HepG2 (cell line): ENCODE data around the gene BRS3. TPM values are rescaled to one million over a fixed set of nuclear protein-coding genes. Genes with fewer than 3 reads are reported as not detected.

Source experiments
- ATAC-seq: fragments of 200-7000 bp; cut with Tn5 transposase; 3 replicates; pipeline ENCODE4 v1.9.1; 2020; ENCODE audit warnings: mild to moderate bottlenecking, moderate library complexity
- BruUV-seq: library from RNA; stranded (reverse); fragments of 400-500 nt; replicated peaks from 2 replicates; lab custom pipeline; 2021; lab: Mats Ljungman, UMichigan
- CTCF ChIA-PET: fragments of 300-600 bp; formaldehyde crosslinking; extraction: SDS; loops from one replicate; lab custom pipeline; 2021; ENCODE audit warnings: low total read pairs, inconsistent platforms, low intra/inter-chr PET ratio; lab: Yijun Ruan, JAX
- POLR2A ChIA-PET: fragments of 350-600 bp; sonication (Branson Sonifier 250); formaldehyde crosslinking; loops from one replicate; lab custom pipeline; 2020; ENCODE audit warnings: antibody characterized with exemption, inconsistent platforms; lab: Yijun Ruan, JAX
- DNase-seq: peaks from one replicate; pipeline ENCODE4 v3.0.0-alpha.2; 2015; ENCODE audit warnings: low spot score
- FAIRE-seq: peaks from 3 replicates; lab custom pipeline; 2011; peaks lifted over from hg19 to GRCh38; lab: Jason Lieb, UNC
- H2AFZ ChIP-seq: one replicate; pipeline ENCODE4 v1.6.1; 2011; ENCODE audit warnings: low read length, inconsistent platforms
- H3K27ac ChIP-seq: fragments of 300-600 bp; 3 replicates; pipeline ENCODE4 v1.8.0; 2011; ENCODE audit warnings: mixed run types, mild to moderate bottlenecking, mixed read lengths, low read length, inconsistent platforms; ENCODE audit not compliant: insufficient read depth; ENCODE audit errors: extremely low read length
- H3K27me3 ChIP-seq, 2 experiments: fragments of 200-600 bp in 1 of 2; 2 replicates in 1 of 2; 3 replicates in 1 of 2; pipeline versions ENCODE4 v1.6.0 to v1.8.0; 2011; ENCODE audit warnings: low read length in 2 of 2, mild to moderate bottlenecking in 2 of 2, moderate library complexity in 2 of 2, inconsistent platforms in 1 of 2; ENCODE audit not compliant: insufficient read depth in 2 of 2, control insufficient read depth in 1 of 2
- H3K36me3 ChIP-seq, 2 experiments: fragments of 200-600 bp in 1 of 2; replicated peaks in 1 of 2; 2 replicates in 1 of 2; 3 replicates in 1 of 2; pipeline versions ENCODE4 v1.5.1 to v1.8.0; 2011; ENCODE audit warnings: low read length in 2 of 2, inconsistent platforms in 1 of 2; ENCODE audit not compliant: insufficient read depth in 2 of 2, control insufficient read depth in 1 of 2
- H3K4me1 ChIP-seq: 2 replicates; pipeline ENCODE4 v1.5.1; 2012; ENCODE audit warnings: low read length, inconsistent platforms; ENCODE audit not compliant: insufficient read depth
- H3K4me2 ChIP-seq: 2 replicates; pipeline ENCODE4 v1.6.0; 2011; ENCODE audit warnings: low read depth, low read length, inconsistent platforms
- H3K4me3 ChIP-seq, 3 experiments: fragments of 200-600 bp in 1 of 3; sonication (generic), shearing (Covaris generic) in 1 of 3; replicated peaks in 1 of 3; 2 replicates each; pipeline ENCODE4 v1.5.1; 2011 to 2016; ENCODE audit warnings: low read length in 3 of 3, inconsistent platforms in 2 of 3, low read depth in 2 of 3, mild to moderate bottlenecking in 2 of 3, control low read depth in 1 of 3, mixed read lengths in 1 of 3; ENCODE audit not compliant: insufficient read depth in 1 of 3
- H3K79me2 ChIP-seq: one replicate; pipeline ENCODE4 v1.6.1; 2011; ENCODE audit warnings: low read length, inconsistent platforms; ENCODE audit not compliant: insufficient read depth
- H3K9ac ChIP-seq: 2 replicates; pipeline ENCODE4 v1.6.0; 2011; ENCODE audit warnings: mild to moderate bottlenecking, low read depth, low read length, inconsistent platforms; ENCODE audit not compliant: insufficient read depth
- H3K9me3 ChIP-seq: 2 replicates; pipeline ENCODE4 v1.5.1; 2012; ENCODE audit warnings: mild to moderate bottlenecking, low read length
- H4K20me1 ChIP-seq: 2 replicates; pipeline ENCODE4 v1.6.0; 2011; ENCODE audit warnings: inconsistent platforms, mild to moderate bottlenecking, low read length, moderate library complexity; ENCODE audit not compliant: insufficient read depth
- BHLHE40 ChIP-seq: IDR thresholded peaks from 2 replicates; pipeline ENCODE4 v1.6.1; 2011; ENCODE audit warnings: low read length, improper control_type of control experiment
- E2F1 ChIP-seq: sonication (generic); formaldehyde crosslinking; IDR thresholded peaks from 2 replicates; pipeline ENCODE4 v1.5.0; 2020; ENCODE audit warnings: missing genetic modification reagents
- HDAC1 ChIP-seq: sonication (generic); formaldehyde crosslinking; IDR thresholded peaks from 2 replicates; pipeline ENCODE4 v1.5.1; 2020; ENCODE audit warnings: mild to moderate bottlenecking, missing genetic modification reagents
- IRF2 ChIP-seq: IDR thresholded peaks from 2 replicates; pipeline ENCODE4 v1.6.1; 2018; ENCODE audit warnings: missing genetic modification reagents, missing compliant biosample characterization
- NFATC3 ChIP-seq: sonication (generic); formaldehyde crosslinking; IDR thresholded peaks from 2 replicates; pipeline ENCODE4 v1.5.1; 2020; ENCODE audit warnings: mild to moderate bottlenecking, missing genetic modification reagents
- RAD21 ChIP-seq: fragments of 450-650 bp; formaldehyde crosslinking; IDR thresholded peaks from 2 replicates; pipeline ENCODE4 v1.5.0; 2020; ENCODE audit warnings: mild to moderate bottlenecking
- RFX3 ChIP-seq: IDR thresholded peaks from 2 replicates; pipeline ENCODE4 v1.6.1; 2016; ENCODE audit warnings: missing biosample characterization, missing genetic modification reagents
- SCMH1 ChIP-seq: sonication (generic); formaldehyde crosslinking; IDR thresholded peaks from 2 replicates; pipeline ENCODE4 v1.9.0; 2021; ENCODE audit warnings: missing genetic modification reagents, mild to moderate bottlenecking, borderline replicate concordance
- TBX3 ChIP-seq: fragments of 450-650 bp; IDR thresholded peaks from 2 replicates; pipeline ENCODE4 v1.6.1; 2017; ENCODE audit warnings: antibody characterized with exemption, mild to moderate bottlenecking, inconsistent platforms, borderline replicate concordance
- ZNF430 ChIP-seq: sonication (generic); formaldehyde crosslinking; IDR thresholded peaks from 2 replicates; pipeline ENCODE4 v1.9.0; 2021; ENCODE audit warnings: mild to moderate bottlenecking, missing genetic modification reagents
- ZNF598 ChIP-seq: sonication (generic); formaldehyde crosslinking; IDR thresholded peaks from 2 replicates; pipeline ENCODE4 v1.5.1; 2020; ENCODE audit warnings: mild to moderate bottlenecking, missing genetic modification reagents, borderline replicate concordance
- ZNF614 ChIP-seq: IDR thresholded peaks from 2 replicates; pipeline ENCODE4 v1.6.1; 2018; ENCODE audit warnings: missing biosample characterization, missing genetic modification reagents, inconsistent platforms, borderline replicate concordance
- ZNF670 ChIP-seq: sonication (generic); formaldehyde crosslinking; IDR thresholded peaks from 2 replicates; pipeline ENCODE4 v1.8.0; 2022; ENCODE audit warnings: mild to moderate bottlenecking, missing genetic modification reagents, borderline replicate concordance
- WGBS: methylation state at CpG from one replicate; pipeline ENCODE4 v1.1.6; 2017; ENCODE audit warnings: low lambda C conversion rate; 5-methylcytosine and 5-hydroxymethylcytosine counted together
- in situ Hi-C: cut with HindIII; loops from 2 replicates; pipeline ENCODE4 v1.10.0; 2017; ENCODE audit warnings: low pct_unique_long_range_greater_than_20kb; ENCODE audit not compliant: extremely low pct_ligation_motif_present
- intact Hi-C: fragments of 100-400 bp; cut with micrococcal nuclease; formaldehyde crosslinking; loops from one replicate; pipeline ENCODE4 v1.10.0; 2022; ENCODE audit not compliant: unreplicated experiment
- polyA plus RNA-seq, 8 experiments: library from polyadenylated mRNA; depleted of rRNA in 3 of 8; stranded (reverse) in 7 of 8; unstranded in 1 of 8; fragments of >200 nt; fragmentation: Illumina TruSeq in 4 of 8; extraction: Trizol in 4 of 8; gene quantifications; 2 replicates each; pipeline versions ENCODE4 v1.2.1 to v1.2.3, GENCODE V29; 2011 to 2016; ENCODE audit warnings: low read depth in 4 of 8, missing spikeins in 1 of 8, mixed read lengths in 1 of 8; ENCODE audit not compliant: insufficient read depth in 1 of 8
- total RNA-seq, 5 experiments: library from RNA; depleted of rRNA; stranded (reverse); fragments of >200 nt; fragmentation: Illumina TruSeq; extraction: Trizol; gene quantifications; 2 replicates each; pipeline ENCODE4 v1.2.3, GENCODE V29; 2016; ENCODE audit warnings: low read depth in 1 of 5

The BRS3 gene
- total and polyA plus RNA-seq, 2 of the 13 experiments (the other 11 are each of a cell fraction or from before 2014, with no cell fraction given) = not detected

GRCh38 chrX:136447308-136447707, 40.4 kb upstream of the BRS3 start:
- H3K36me3 ChIP-seq = no peaks in the 10 kb centered on the region
- POLR2A ChIA-PET = no interaction called here
- in situ Hi-C loops = no loop called here
- no peaks in the 10 kb centered on the region for H3K4me1 ChIP-seq
- 0% methylated on average over 2 of the region's 2 CpGs for WGBS
- FAIRE-seq (no peak), ATAC-seq (no peak)
- no peak overlapping the region for H3K9ac ChIP-seq
- H3K27ac ChIP-seq = no peak overlapping the region
- H3K4me2 ChIP-seq = no peak overlapping the region
- no peaks in the 10 kb centered on the region for H3K27me3 ChIP-seq
- no peak overlapping the region for H3K4me3 ChIP-seq
- H2AFZ ChIP-seq = no peak overlapping the region
- TF ChIP-seq ZNF430 (no peak), BHLHE40 (no peak), SCMH1 (CRISPR knock-in tag) (no peak), HDAC1 (CRISPR knock-in tag) (no peak), NFATC3 (CRISPR knock-in tag) (no peak)
- TF ChIP-seq, all 625 proteins: peak for 0
- CTCF ChIA-PET = no interaction called here
- Histone ChIP-seq H3K79me2 (no peaks in the 10 kb centered on the region), H3K9me3 (no peaks in the 10 kb centered on the region), H4K20me1 (no peaks in the 10 kb centered on the region)
- no TSS peak for BruUV-seq
- no peak for DNase-seq
- intact Hi-C loops = no loop called here

DNA sequence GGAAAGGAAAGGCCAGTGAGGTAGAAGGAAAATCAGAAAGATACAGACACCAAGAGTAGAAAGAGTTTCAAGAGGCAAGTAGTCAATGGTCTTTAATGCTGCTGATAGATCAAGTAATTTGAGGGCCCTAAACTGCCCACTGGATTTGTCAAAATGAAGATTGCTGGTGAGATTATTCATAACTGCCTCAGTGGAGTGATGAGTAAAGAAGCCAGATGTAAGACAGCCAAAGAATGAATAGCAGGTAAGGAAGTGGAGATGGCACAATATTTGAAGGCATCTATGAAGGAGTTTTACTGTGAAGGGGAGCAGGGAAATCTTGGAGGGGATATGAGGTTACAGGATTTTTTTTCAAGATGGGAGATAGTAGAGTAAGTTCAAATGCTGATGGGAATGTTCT, 39.8 kb upstream of the BRS3 start:
- BruUV-seq = no TSS peak
- Histone ChIP-seq H3K4me2 (no peak overlapping the region), H3K79me2 (no peaks in the 10 kb centered on the region), H3K27ac (no peak overlapping the region), H3K4me3 (no peak overlapping the region), H3K9me3 (no peaks in the 10 kb centered on the region), H2AFZ (no peak overlapping the region), H3K36me3 (no peaks in the 10 kb centered on the region), H3K9ac (no peak overlapping the region), H4K20me1 (no peaks in the 10 kb centered on the region), H3K4me1 (no peaks in the 10 kb centered on the region), H3K27me3 (no peaks in the 10 kb centered on the region)
- ATAC-seq = no peak
- no peak for FAIRE-seq
- in situ Hi-C loops (no loop called here), intact Hi-C loops (no loop called here)
- no peak for DNase-seq
- TF ChIP-seq ZNF614 (CRISPR knock-in tag) = no peak
- no peak for TF ChIP-seq RAD21 (CRISPR knock-in tag)
- TF ChIP-seq E2F1 = no peak
- no peak for TF ChIP-seq TBX3
- no peak for TF ChIP-seq ZNF598 (CRISPR knock-in tag)
- TF ChIP-seq RFX3 (CRISPR knock-in tag) = no peak
- no peak for TF ChIP-seq IRF2
- TF ChIP-seq ZNF670 = no peak
- CTCF ChIA-PET = no interaction called here
- POLR2A ChIA-PET = no interaction called here
